ACHN (cell line): ENCODE data around the gene PIWIL4.
"Not testable (repeated sequence)": the region's sequence is repeated elsewhere in the genome, so short reads cannot be mapped to it uniquely, and the experiment has no call there.

ENCODE experiments used
- DNase-seq: peaks from one replicate; pipeline ENCODE4 v3.0.0-alpha.2; 2015
- in situ Hi-C: cut with HindIII; loops from 2 replicates; pipeline ENCODE4 v1.10.0; 2017; ENCODE audit warnings: low sequenced_read_pairs, low pct_ligation_motif_present, low pct_unique_long_range_greater_than_20kb

PIWIL4 gene

DNA sequence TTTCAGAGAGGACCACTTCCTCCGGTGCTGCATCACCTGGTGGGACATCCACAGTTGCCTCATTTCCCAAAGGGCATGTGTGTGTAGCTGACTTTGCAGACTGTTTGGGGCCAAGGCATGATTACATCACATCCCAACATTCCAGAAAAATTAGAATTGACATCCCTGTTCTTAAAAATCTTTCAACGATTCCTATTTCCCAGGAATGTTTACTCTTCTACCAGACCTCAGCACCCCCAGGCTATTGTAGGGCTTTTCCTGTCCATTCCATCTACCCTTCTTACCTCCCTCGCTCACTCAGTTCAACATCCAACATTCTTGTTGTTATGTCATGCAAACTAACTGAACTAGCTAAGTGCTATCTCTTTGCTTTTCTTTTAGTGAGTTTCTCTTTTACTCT is 37.3 kb downstream of the PIWIL4 start:
- in situ Hi-C loops = no loop called here
- DNase-seq = no peak

DNA sequence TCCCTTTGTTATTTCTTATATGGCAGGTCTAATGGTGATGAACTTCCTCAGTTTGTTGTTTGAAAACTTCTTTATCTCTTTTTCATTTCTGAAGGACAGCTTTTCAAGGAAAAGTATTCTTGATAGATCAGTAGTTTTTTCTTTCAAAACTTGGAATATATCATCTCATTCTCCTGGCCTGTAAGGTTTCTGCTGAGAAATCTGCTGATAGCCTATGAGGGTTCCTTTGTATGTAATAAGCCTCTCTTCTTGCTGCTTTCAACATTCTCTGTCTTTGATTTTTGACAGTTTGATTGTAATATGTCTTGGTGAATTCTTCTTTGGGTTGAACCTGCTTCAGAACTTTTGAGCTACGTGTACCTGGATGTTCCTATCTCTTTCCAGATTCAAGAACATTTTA is 46.0 kb downstream of the PIWIL4 start:
- DNase-seq = no peak
- in situ Hi-C loops = no loop called here

DNA sequence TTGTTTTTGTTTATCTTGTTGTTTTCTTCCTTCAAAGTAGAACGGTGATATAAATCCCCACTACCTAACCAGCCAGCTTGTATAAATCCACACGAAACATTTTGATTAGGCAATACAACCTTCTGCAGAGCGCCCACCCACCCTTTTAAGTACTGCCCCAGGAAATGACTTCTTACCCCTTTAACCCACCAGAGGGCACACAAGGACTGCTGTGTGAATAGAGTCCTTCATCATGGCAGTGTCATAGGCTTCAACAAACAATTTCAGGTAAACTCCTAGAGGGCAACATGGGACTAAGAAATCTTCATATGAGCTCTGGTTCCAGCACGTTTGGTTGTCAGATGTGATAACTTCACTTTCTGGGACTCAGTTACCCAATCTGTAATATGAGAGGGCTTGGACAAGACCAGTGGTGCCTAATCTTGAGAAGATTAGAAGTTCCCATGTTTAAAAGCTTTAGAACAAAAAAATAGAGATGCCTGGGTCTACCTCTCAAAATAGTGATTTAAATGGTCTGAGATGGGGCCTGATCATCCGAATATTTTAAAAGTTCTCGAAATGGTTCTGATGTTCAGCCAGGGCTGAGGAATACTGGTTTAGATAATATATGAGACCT is 56.1 kb downstream of the PIWIL4 start:
- in situ Hi-C loops = no loop called here
- peak; percentile 73 for DNase-seq

DNA sequence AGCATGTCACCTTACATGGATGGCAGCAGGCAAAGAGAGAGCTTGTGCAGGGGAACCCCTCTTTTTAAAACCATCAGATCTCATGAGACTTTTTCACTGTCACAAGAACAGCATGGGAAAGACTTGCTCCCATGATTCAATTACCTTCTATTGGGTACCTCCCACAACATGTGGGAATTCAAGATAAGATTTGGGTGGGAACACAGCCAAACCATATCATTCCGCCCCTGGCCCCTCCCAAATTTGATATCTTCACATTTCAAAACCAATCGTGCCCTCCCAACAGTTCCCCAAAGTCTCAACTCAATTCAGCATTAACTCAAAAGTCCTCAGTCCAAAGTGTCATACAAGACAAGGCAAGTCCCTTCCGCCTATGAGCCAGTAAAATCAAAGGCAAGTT is 58.3 kb downstream of the PIWIL4 start:
- DNase-seq, in situ Hi-C loops: not testable (repeated sequence)

DNA sequence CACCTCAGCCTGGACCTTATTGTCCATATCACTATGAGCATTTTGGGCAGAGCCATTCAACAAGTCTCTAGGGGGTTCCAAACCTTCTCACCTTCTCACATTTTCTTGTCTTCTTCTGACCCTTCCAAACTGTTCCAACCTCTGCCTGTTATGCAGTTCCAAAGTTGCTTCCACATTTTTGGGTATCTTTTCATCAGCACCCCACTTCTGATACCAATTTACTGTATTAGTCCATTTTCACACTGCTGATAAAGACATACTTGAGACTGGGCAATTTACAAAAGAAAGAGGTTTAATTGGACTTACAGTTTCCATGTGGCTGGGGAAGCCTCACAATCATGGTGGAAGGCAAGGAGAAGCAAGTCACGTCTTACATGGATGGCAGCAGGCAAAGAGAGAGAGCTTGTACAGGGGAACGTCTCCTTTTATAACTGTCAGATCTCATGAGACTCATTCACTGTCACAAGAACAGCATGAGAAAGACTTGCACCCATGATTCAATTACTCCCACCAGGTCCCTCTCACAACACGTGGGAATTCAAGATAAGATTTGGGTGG is 59.9 kb downstream of the PIWIL4 start:
- in situ Hi-C loops, DNase-seq: not testable (repeated sequence)

DNA sequence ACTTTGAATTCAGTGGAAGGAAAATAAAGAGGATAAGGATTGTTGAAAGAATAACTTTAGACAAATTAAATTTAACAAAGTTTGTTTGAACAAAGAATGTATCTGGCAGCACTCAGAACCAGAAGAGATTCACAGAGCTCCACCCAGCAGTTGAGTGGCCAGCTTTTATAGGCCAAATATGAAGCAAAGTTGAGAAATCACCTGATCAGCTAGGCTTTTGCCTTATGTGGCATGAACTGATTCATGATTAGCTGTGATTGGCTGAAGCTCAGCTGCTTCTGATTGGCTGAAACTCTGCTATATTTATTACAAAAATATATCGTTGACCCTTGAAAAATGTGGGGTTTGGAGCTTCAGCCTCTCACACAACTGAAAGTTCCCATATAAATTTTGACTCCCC is 62.6 kb downstream of the PIWIL4 start:
- DNase-seq = no peak
- in situ Hi-C loops = no loop called here

DNA sequence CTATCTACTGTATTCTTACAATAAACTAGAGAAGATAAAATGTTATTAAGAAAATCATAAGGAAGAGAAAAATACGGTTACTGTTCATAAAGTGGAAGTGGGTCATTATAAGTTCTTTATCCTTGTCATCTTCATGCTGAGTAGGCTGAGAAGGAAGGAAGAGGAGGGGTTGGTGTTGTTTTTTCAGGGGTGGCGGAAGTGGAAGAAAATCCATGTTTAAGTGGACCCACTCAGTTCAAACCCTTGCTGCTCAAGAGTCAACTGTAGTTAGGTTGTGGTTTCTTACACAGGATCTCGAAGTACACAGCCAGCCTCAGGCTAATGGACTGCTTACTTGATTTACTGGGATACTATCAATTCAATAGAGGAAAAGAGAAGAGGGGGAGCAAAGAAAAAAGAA is 63.1 kb downstream of the PIWIL4 start:
- in situ Hi-C loops = no loop called here
- DNase-seq = no peak

DNA sequence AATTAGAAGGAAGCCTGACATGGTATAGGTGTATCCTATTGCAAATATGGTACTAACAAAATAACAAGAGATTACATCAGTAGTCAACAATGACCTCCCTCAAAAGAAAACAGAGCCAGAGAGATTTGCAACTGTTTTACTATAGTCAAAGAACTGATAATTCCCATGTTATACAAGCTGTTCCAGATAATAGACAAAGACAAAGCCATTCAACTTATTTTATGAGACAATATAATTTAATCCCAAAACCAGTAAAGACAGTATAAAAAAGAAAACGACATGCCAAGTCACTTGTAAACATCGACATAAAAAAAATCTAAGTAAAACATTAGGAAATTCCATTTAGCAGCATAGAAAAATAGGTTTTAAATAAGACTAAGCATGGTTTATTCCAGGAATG is 65.2 kb downstream of the PIWIL4 start:
- no peak for DNase-seq

DNA sequence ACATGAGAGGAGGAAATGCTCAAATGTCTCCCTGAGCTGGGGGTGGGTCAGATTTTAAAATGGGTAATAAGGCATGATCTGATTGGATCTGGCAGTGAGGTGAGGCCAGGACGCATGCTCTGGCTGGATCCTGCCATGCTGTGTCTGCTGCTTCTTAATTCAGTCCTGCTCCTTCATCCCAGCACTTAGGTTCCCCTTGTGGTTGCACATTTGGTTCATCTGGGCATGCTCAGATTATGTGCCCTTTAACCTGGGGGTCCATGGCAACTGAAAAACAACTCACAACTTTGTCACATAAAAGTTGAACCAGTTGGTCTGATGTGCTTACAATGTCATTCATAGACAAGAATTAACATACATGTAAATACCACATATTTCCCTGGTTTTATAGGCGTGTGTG is 67.9 kb downstream of the PIWIL4 start:
- no peak for DNase-seq
- in situ Hi-C loops = no loop called here

More for the DNA sequence above, 65.2 kb downstream of the PIWIL4 start:
- in situ Hi-C loops = no loop called here

DNA sequence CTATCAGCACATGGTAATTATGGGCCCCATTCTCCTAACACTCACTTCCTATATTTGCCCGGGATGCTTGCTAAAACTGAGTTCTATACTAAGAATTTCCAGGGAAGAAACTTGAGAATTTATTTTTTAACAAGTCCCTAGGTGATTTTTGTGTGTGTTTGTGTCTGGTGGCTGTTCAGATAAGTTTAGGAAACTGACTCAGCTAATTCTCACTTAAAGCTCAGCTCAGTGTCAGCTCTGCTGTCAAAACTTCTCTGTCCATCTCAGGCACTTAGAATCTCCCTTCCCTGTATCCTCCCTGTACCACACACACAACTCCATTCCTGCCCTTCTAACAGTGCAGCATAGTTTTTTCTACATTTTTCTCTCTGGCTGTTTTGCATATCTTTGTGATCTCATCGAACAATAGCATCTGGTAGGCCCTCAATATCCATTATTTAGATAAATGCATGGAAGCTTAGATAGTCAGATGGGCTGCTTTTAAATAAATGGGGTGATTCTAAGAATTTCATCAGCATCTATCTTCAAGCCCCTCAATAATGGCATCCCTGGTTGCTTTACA is 69.3 kb downstream of the PIWIL4 start:
- in situ Hi-C loops = no loop called here

DNA sequence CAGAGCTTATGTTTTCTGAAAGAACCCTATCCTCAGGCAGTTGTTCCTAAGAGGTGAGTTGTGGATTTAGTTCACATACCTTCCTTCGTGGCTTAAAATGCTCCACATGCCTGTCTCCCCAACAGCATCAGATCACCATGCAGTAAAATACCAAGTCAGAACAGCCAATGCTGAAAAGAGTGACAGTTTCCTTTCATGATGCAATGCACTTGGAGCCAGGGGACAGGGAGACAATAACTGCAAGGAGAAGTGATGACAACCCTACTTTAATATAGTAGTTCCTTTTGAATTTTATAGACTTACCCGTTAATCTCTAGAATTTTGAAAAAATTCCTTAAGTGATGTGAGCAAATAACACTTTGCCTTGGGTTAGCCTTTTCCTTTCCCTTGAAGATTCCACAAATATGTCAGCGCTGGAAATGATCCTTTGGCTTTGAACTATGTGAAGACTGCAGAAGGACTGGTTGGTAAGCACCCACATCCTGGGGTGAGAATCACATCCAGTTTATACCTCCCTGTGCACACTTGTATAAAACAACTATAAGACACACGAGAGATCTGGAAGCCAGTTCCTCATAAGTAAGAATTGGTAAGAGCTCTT is 71.2 kb downstream of the PIWIL4 start:
- in situ Hi-C loops = no loop called here
- no peak for DNase-seq

More for the DNA sequence above, 69.3 kb downstream of the PIWIL4 start:
- DNase-seq = no peak

DNA sequence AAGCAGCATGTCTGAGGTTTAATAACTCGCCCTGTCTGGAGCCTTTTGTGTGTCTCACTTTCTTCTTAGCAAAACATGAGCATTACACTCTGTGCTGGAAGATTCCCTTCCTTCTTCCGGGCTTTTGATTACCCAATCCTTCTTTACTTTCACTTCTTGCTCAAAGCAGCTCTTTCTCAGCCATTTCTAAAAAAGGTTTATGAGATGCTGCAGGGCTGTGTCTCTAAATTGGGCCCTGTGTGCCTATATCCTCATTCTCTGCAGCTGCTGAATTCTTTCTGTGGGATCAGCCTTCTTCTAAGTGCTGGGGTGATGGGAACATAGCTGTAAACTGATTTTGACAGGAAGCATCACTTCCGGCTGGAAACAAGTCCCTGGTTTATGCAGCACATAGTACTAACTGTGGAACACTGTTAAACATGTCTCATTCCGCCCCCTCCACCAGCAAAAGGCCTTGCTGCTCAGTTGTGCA is 71.8 kb downstream of the PIWIL4 start:
- no peak for DNase-seq
- in situ Hi-C loops = no loop called here

DNA sequence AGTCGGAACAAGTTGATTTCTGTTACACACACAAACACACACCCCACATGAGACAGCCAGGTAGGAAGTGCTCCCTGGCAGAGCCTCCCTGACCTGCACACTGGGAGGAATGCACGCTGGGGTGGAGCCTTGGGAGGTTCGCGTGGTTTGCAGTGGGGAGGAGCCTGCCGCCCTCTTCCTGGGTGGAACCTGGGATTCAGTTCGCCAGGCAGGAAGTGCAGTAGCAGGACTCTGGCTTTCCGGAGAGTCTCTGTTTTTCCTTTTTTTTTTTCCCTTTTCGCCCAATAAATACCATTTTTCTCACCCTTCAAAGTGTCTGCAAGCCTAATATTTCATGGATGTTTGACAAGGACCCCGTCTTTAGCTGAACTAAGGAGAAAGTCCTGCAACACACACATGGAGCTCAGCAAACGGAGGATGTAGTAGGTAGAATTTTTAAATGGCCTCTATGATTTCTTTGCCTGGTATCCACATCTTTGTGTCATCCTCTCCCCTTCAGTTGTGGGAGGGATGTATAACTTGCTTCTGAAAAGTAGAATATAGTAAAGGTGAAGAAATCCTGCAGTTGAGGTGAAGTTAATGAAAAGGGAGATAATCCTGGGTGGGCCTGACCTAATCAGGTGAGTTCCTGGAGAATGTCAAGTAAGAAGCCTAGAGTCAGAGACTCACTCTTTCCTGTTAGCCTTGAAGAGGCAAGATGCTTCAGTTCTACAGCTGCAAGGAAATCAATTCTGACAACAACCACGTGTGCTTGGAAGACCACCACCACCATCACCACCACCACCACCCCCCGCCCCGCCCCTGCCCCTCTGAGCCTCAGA is 72.9 kb downstream of the PIWIL4 start:
- DNase-seq = no peak
- in situ Hi-C loops = no loop called here

DNA sequence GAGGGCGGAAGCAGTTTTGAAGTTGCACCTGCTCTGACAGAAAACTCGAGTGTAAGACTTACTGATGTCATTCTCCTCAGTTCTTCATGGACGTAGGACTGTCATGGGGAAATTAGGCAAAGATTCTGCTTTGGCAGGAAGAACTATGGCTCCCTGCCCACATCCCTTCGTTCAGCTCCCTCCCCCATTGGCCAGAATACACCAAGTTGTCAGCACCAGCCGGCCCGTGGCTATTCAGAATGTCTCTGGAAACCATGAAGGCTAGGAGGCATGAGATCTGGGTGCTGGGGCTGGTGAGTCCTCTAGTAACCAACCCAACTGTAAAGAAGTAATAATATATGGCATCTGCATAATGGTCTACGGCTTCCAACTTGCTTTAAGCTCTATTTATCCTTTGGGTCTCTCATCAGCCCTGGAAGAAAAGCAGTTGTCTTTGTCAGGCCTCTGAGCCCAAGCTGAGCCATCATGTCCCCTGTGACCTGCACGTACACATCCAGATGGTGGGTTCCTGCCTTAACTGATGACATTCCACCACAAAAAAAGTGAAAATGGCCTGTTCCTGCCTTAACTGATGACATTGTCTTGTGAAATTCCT is 74.1 kb downstream of the PIWIL4 start:
- in situ Hi-C loops = no loop called here
- no peak for DNase-seq

DNA sequence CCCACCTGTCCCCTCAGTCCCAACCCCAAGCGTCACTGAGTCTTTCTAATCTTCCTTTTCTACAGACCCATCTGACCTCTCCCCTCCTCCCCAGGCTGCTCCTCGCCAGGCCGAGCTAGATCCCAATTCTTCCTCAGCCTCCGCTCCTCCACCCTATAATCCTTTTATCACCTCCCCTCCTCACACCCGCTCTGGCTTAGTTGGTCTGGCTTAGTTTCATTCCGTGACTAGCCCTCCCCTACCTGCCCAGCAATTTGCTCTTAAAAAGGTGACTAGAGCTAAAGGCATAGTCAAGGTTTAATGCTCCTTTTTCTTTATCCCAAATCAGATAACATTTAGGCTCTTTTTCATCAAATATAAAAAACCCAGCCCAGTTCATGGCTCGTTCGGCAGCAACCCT is 76.0 kb downstream of the PIWIL4 start:
- in situ Hi-C loops = not testable (repeated sequence)

DNA sequence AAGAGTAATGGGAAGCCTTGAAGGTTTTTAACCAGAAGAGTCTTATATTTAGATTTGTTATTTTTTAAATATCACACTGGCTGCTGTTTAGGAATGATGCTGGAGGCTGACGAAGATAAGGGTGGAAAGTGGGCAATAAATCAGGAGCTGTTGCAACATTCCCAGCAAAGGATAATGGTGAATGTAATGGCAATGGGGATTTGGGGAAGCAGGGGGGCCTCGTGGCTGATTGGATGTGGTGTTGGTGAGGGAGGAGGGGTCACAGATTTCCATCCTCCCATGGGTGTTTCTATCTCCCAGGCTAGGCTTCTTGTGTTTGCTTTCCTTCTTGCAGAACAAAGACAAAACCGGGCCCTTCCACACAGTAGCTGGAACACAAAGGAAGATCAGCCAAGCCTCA is 80.8 kb downstream of the PIWIL4 start:
- in situ Hi-C loops = no loop called here
- no peak for DNase-seq

More for the DNA sequence above, 76.0 kb downstream of the PIWIL4 start:
- DNase-seq = not testable (repeated sequence)

DNA sequence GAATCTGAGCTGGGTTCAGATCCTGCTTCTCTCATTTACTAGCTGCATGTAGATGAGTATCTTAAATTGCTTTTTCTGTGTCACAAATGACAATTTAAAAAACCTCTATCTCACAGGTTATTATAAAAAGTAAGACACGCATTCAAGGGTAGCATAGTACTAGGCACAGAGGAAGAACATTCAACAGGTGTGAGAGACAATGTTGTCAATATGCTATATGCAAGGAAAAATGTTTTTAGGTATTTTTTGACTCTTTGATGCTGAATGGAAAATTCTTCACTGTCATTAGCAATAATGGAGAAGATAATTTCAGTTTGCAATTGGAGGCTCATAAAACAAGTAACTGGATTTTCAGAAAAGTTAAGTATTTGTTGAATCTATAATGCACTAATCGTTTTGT is 81.6 kb downstream of the PIWIL4 start:
- in situ Hi-C loops = no loop called here
- no peak for DNase-seq

DNA sequence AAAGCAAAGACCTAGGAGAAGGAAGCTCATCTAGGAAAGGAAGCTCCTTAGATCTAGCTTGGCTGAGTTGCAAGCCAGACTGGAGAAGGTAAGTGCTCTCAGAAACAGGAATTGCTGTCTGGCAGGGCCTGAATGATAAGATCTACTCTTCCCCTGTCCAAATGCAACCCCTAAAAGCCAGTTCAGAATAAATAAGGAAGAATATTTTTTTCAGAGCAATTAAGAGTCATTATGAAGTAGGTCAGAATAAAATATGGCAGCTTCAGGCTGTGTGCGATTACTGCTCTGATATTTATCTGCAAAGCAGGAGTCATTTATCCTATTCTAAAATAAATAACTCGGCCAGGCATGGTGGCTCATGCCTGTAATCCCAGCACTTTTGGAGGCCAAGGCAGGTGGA is 82.1 kb downstream of the PIWIL4 start:
- DNase-seq = no peak
- in situ Hi-C loops = no loop called here
